VCaP (cell line): Measurements from ENCODE around the gene TAP1.

Source experiments
- H3K27ac ChIP-seq: fragments of 450-650 bp; 2 replicates; pipeline ENCODE4 v1.5.1; 2017
- TF ChIP-seq, protein P1 (sequence below): fragments of 450-650 bp; conservative IDR thresholded peaks from 2 replicates; pipeline ENCODE4 v1.5.1; 2017; ENCODE audit warnings: mild to moderate bottlenecking, moderate library complexity

The TAP1 gene

GRCh38 chr6:32837651-32838113 lies 15.8 kb downstream of the TAP1 start:
- H3K27ac ChIP-seq, result peak overlapping the region; percentile 87
- TF ChIP-seq, protein P1, sequence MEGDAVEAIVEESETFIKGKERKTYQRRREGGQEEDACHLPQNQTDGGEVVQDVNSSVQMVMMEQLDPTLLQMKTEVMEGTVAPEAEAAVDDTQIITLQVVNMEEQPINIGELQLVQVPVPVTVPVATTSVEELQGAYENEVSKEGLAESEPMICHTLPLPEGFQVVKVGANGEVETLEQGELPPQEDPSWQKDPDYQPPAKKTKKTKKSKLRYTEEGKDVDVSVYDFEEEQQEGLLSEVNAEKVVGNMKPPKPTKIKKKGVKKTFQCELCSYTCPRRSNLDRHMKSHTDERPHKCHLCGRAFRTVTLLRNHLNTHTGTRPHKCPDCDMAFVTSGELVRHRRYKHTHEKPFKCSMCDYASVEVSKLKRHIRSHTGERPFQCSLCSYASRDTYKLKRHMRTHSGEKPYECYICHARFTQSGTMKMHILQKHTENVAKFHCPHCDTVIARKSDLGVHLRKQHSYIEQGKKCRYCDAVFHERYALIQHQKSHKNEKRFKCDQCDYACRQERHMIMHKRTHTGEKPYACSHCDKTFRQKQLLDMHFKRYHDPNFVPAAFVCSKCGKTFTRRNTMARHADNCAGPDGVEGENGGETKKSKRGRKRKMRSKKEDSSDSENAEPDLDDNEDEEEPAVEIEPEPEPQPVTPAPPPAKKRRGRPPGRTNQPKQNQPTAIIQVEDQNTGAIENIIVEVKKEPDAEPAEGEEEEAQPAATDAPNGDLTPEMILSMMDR, result no peak

GRCh38 chr6:32836873-32837272 lies 16.6 kb downstream of the TAP1 start:
- TF ChIP-seq, protein P1, result no peak
- H3K27ac ChIP-seq, result no peak overlapping the region

DNA sequence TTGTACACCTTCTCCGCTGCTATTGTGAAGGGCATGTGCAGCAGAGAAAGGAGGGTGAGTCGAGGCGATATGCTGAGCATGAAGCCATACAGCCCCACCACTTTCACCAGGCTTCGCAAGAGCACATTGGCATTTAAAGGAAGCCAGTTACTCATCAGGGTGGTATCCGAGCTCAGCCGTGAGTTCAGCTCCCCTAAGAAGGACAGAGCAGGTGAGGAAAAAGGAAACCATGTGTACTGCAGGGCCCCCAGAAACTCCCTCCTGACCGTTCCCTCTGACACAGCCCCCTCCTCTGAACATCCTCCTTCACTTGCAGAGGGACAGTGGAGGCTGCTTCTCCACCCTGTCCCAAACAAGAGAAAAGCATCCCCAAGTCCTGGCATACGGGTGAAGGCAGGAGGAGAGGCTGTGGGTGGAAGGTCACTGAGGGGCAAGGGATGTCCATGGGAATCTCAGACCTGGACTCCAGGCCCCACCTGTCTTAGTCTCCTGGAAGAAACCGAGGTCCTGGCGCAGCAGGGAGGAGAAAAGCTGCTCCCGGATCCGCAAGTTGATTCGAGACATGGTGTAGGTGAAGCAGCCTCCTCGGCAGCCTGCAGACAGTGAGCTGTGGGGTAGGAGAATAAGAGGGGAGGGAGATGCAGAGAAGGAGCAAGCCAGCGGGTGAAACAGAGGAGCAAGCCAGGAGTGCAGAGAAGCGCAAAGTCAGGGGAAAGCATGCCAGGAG lies 18.2 kb downstream of the TAP1 start:
- TF ChIP-seq, protein P1, result no peak
- no peak overlapping the region for H3K27ac ChIP-seq

DNA sequence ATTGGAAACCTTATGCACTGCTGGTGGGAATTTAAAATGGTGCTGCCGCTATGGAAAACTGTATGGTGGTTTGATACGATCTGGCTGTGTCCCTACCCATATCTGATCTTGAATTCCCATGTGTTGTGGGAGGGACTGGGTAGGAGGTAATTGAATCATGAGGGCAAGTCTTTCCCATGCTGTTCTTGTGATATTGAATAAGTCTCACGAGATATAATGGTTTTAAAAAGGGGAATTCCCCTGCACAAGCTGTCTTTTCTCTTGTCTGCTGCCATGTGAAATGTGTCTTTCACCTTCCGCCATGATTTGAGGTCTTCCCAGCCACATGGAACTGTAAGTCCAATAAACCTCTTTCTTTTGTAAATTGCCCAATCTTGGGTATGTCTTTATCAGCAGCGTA lies 19.8 kb downstream of the TAP1 start:
- H3K27ac ChIP-seq, result no peak overlapping the region
- TF ChIP-seq, protein P1, result no peak

GRCh38 chr6:32832535-32832934 lies 21.0 kb downstream of the TAP1 start:
- TF ChIP-seq, protein P1, result no peak
- no peak overlapping the region for H3K27ac ChIP-seq

DNA sequence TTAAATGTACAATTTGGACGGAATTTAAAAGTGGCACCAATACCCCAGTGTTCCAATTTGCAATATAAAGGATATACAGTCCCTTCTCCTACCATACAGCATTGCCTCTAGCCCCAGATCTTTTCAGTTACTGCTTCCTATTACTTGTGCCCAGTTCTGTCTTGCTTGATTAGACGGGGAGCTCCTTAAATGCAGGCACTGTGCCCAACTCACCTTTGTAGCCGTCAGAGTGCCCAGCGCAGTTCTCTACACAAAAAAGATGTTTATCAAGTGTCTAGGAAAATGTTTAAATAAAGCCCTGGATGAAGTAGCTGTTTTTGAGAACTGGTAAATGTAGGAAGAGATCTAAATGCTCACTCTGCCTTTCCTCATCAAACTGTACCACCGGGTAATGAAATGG lies 22.6 kb downstream of the TAP1 start:
- no peak overlapping the region for H3K27ac ChIP-seq
- TF ChIP-seq, protein P1, result no peak

DNA sequence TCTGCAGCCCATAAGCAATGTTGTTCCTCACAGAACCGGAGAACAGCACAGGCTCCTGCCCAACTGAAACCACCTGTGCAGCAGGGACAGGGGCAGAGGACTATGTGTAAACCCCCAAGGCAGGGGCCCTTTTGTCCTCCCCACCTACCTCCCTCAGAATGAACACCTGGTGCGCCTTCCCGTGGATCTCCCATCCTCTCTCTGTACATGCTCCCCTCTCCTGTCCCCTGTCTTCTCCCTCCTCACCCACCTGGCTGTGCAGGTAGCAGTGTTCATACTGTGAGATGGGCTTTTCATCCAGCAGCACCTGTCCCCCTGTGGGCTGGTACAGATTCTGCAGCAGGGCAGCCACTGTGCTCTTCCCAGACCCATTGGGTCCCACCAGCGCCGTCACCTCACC lies 23.5 kb downstream of the TAP1 start:
- TF ChIP-seq, protein P1, result no peak
- no peak overlapping the region for H3K27ac ChIP-seq
